IMR-90 (cell line): Measurements from ENCODE around the gene IGF2R. TPM values are rescaled to one million over a fixed set of nuclear protein-coding genes. Genes with fewer than 3 reads are reported as not detected.
"Not testable (repeated sequence)": the region's sequence is repeated elsewhere in the genome, so short reads cannot be mapped to it uniquely, and the experiment has no call there.

Source experiments
- ATAC-seq: fragments of 200-7000 bp; cut with Tn5 transposase; 2 replicates; pipeline ENCODE4 v1.9.1; 2020; ENCODE audit warnings: low read depth, mild to moderate bottlenecking, moderate library complexity
- BruUV-seq: library from RNA; stranded (reverse); fragments of 400-500 nt; replicated peaks from 2 replicates; lab custom pipeline; 2021; lab: Mats Ljungman, UMichigan
- CTCF ChIA-PET: fragments of 300-600 bp; formaldehyde crosslinking; extraction: SDS; loops from one replicate; lab custom pipeline; 2021; ENCODE audit warnings: antibody characterized with exemption; lab: Yijun Ruan, JAX
- POLR2A ChIA-PET: fragments of 300-600 bp; sonication (Branson Sonifier 250); formaldehyde crosslinking; loops from one replicate; lab custom pipeline; 2022; ENCODE audit warnings: antibody characterized with exemption; ENCODE audit not compliant: unreplicated experiment; lab: Charles Lee
- DNase-seq: peaks from one replicate; pipeline ENCODE4 v3.0.0; 2013
- H2AFZ ChIP-seq: replicated peaks from 2 replicates; pipeline ENCODE3; 2013; ENCODE audit warnings: low read length, mild to moderate bottlenecking; ENCODE audit not compliant: poor library complexity
- H2AK5ac ChIP-seq: 2 replicates; pipeline ENCODE4 v1.6.1; 2013; ENCODE audit warnings: low read depth, low read length, inconsistent platforms
- H2AK9ac ChIP-seq: replicated peaks from 2 replicates; pipeline ENCODE3; 2013; ENCODE audit warnings: mild to moderate bottlenecking, low read depth, low read length, moderate library complexity; ENCODE audit not compliant: poor library complexity
- H2BK120ac ChIP-seq: 2 replicates; pipeline ENCODE4 v1.6.1; 2013; ENCODE audit warnings: low read depth, low read length, inconsistent platforms
- H2BK15ac ChIP-seq: 3 replicates; pipeline ENCODE4 v1.6.1; 2013; ENCODE audit warnings: low read depth, low read length, inconsistent platforms
- H2BK20ac ChIP-seq: 2 replicates; pipeline ENCODE4 v1.6.1; 2013; ENCODE audit warnings: low read depth, mild to moderate bottlenecking, inconsistent platforms, low read length, moderate library complexity
- H2BK5ac ChIP-seq: 2 replicates; pipeline ENCODE4 v1.6.1; 2013; ENCODE audit warnings: mild to moderate bottlenecking, low read depth, low read length, inconsistent platforms; ENCODE audit not compliant: poor library complexity, severe bottlenecking
- H3K14ac ChIP-seq: replicated peaks from 2 replicates; pipeline ENCODE4 v1.6.1; 2013; ENCODE audit warnings: low read depth, low read length, inconsistent platforms
- H3K18ac ChIP-seq: 2 replicates; pipeline ENCODE4 v1.6.1; 2013; ENCODE audit warnings: low read depth, low read length, control low read depth
- H3K23ac ChIP-seq: 2 replicates; pipeline ENCODE4 v1.6.1; 2013; ENCODE audit warnings: low read depth, low read length, inconsistent platforms
- H3K27ac ChIP-seq: 2 replicates; pipeline ENCODE4 v1.5.1; 2013; ENCODE audit warnings: mild to moderate bottlenecking, control low read depth, low read length; ENCODE audit not compliant: insufficient read depth
- H3K27me3 ChIP-seq: 2 replicates; pipeline ENCODE4 v1.6.1; 2013; ENCODE audit warnings: low read length; ENCODE audit not compliant: control insufficient read depth, insufficient read depth
- H3K36me3 ChIP-seq: 2 replicates; pipeline ENCODE4 v1.6.1; 2013; ENCODE audit warnings: low read length, mixed read lengths; ENCODE audit not compliant: control insufficient read depth, insufficient read depth
- H3K4ac ChIP-seq: 2 replicates; pipeline ENCODE4 v1.6.1; 2013; ENCODE audit warnings: low read depth, low read length, inconsistent platforms
- H3K4me1 ChIP-seq: 2 replicates; pipeline ENCODE4 v1.6.1; 2013; ENCODE audit warnings: low read length, mixed read lengths; ENCODE audit not compliant: control insufficient read depth, insufficient read depth
- H3K4me2 ChIP-seq: 2 replicates; pipeline ENCODE4 v1.6.1; 2013; ENCODE audit warnings: low read depth, mild to moderate bottlenecking, control low read depth, low read length, moderate library complexity
- H3K4me3 ChIP-seq: 2 replicates; pipeline ENCODE4 v1.5.1; 2013; ENCODE audit warnings: low read depth, mild to moderate bottlenecking, control low read depth, low read length, moderate library complexity; ENCODE audit not compliant: insufficient read depth
- H3K56ac ChIP-seq: 2 replicates; pipeline ENCODE4 v1.6.1; 2013; ENCODE audit warnings: low read length, inconsistent platforms; ENCODE audit not compliant: insufficient read depth; ENCODE audit errors: extremely low read depth
- H3K79me1 ChIP-seq, 2 experiments: 2 replicates each; pipeline ENCODE4 v1.6.1; 2013; ENCODE audit warnings: low read length in 2 of 2, inconsistent platforms in 1 of 2, low read depth in 1 of 2
- H3K9ac ChIP-seq: 2 replicates; pipeline ENCODE4 v1.6.1; 2013; ENCODE audit warnings: low read depth, low read length, control low read depth
- H3K9me1 ChIP-seq: 2 replicates; pipeline ENCODE4 v1.6.1; 2013; ENCODE audit warnings: low read length, inconsistent platforms; ENCODE audit not compliant: insufficient read depth
- H3K9me3 ChIP-seq: 2 replicates; pipeline ENCODE4 v1.6.1; 2013; ENCODE audit warnings: low read length; ENCODE audit not compliant: control insufficient read depth, insufficient read depth
- H4K20me1 ChIP-seq: 2 replicates; pipeline ENCODE4 v1.6.1; 2013; ENCODE audit warnings: low read length, inconsistent platforms; ENCODE audit not compliant: insufficient read depth
- H4K5ac ChIP-seq: 2 replicates; pipeline ENCODE4 v1.6.1; 2013; ENCODE audit warnings: mild to moderate bottlenecking, low read depth, low read length, control low read depth
- H4K8ac ChIP-seq, 2 experiments: 2 replicates each; pipeline ENCODE4 v1.6.1; 2013; ENCODE audit warnings: low read depth in 2 of 2, low read length in 2 of 2, control low read depth in 1 of 2, inconsistent platforms in 1 of 2
- H4K91ac ChIP-seq: 2 replicates; pipeline ENCODE4 v1.6.1; 2013; ENCODE audit warnings: low read depth, low read length, inconsistent platforms; ENCODE audit not compliant: insufficient read depth
- WGBS, 2 experiments: methylation state at CpG; one replicate each; pipeline versions ENCODE4 v1.1.5 to v1.1.7; 2013; ENCODE audit warnings: missing lambda C conversion rate in 2 of 2; ENCODE audit not compliant: insufficient read length in 1 of 2; ENCODE audit errors: extremely low coverage in 2 of 2; 5-methylcytosine and 5-hydroxymethylcytosine counted together
- dilution Hi-C: fragments of 300-500 bp; cut with HindIII; formaldehyde crosslinking; loops from one replicate; pipeline ENCODE4 v1.14.3; 2018; ENCODE audit warnings: low sequenced_read_pairs; ENCODE audit not compliant: unreplicated experiment
- in situ Hi-C: fragments of 300-500 bp; cut with MboI; formaldehyde crosslinking; loops from 3 replicates; pipeline ENCODE4 v1.14.3; 2019; ENCODE audit warnings: low sequenced_read_pairs, inconsistent platforms, mixed read lengths
- intact Hi-C: fragments of 100-400 bp; cut with micrococcal nuclease; formaldehyde crosslinking; loops from 2 replicates; pipeline ENCODE4 v1.10.0; 2022
- polyA plus RNA-seq, 3 experiments: library from polyadenylated mRNA; depleted of rRNA; stranded (reverse); fragments of >200 nt; gene quantifications; 2 replicates each; pipeline ENCODE4 v1.2.3, GENCODE V29; 2012; ENCODE audit warnings: low replicate concordance in 1 of 3
- total RNA-seq: library from RNA; depleted of rRNA; stranded (reverse); fragments of >200 nt; gene quantifications from 2 replicates; pipeline ENCODE4 v1.2.3, GENCODE V29; 2012
- TF ChIP-seq, protein P1 (sequence below): fragments of 150-350 bp; IDR thresholded peaks from 2 replicates; pipeline ENCODE4 v1.6.1; 2016; ENCODE audit warnings: low read depth, mild to moderate bottlenecking, low read length, moderate library complexity, borderline replicate concordance

IGF2R gene
- total and polyA plus RNA-seq, 2 of the 4 experiments (the other 2 are of a cell fraction), result 33.2 to 41.4 TPM

- TF ChIP-seq, protein P1, sequence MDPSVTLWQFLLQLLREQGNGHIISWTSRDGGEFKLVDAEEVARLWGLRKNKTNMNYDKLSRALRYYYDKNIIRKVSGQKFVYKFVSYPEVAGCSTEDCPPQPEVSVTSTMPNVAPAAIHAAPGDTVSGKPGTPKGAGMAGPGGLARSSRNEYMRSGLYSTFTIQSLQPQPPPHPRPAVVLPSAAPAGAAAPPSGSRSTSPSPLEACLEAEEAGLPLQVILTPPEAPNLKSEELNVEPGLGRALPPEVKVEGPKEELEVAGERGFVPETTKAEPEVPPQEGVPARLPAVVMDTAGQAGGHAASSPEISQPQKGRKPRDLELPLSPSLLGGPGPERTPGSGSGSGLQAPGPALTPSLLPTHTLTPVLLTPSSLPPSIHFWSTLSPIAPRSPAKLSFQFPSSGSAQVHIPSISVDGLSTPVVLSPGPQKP, result no peak
Observed at GRCh38 chr6:160133441-160134336, 164.8 kb downstream of the IGF2R start (continued).

- dilution Hi-C loops, H2AFZ ChIP-seq, H2AK9ac ChIP-seq, in situ Hi-C loops, H4K20me1 ChIP-seq, H4K91ac ChIP-seq, H2BK5ac ChIP-seq, H3K9me3 ChIP-seq, ATAC-seq, H3K27me3 ChIP-seq, POLR2A ChIA-PET, DNase-seq, intact Hi-C loops, H4K8ac ChIP-seq, H3K79me1 ChIP-seq, H3K36me3 ChIP-seq, H3K56ac ChIP-seq, H3K9ac ChIP-seq, H3K14ac ChIP-seq, H3K4ac ChIP-seq, H2BK15ac ChIP-seq, H3K23ac ChIP-seq, H3K27ac ChIP-seq, BruUV-seq, CTCF ChIA-PET, H3K4me2 ChIP-seq, H2BK120ac ChIP-seq, H3K18ac ChIP-seq, H4K5ac ChIP-seq, H3K4me3 ChIP-seq, H2BK20ac ChIP-seq, H2AK5ac ChIP-seq: not testable (repeated sequence)
- WGBS, 2 experiments, result 93% methylated on average over 15 of the region's 20 CpGs; no CpG with 5 or more reads in 1 of the 2 experiments
- peaks cover 11% of the 10 kb centered on the region; the same call in 1 of the 2 replicates for H3K9me1 ChIP-seq
- peaks cover 14% of the 10 kb centered on the region for H3K4me1 ChIP-seq
Observed at GRCh38 chr6:160134337-160134751, 165.5 kb downstream of the IGF2R start.
